SH-SY5Y (cell line): Measurements from ENCODE around the gene GDA.

Experiments
- GATA2 ChIP-seq: IDR thresholded peaks from 2 replicates; pipeline ENCODE4 v1.6.1; 2011; ENCODE audit warnings: mild to moderate bottlenecking, low read depth, low read length
- GATA3 ChIP-seq: IDR thresholded peaks from 2 replicates; pipeline ENCODE4 v1.6.1; 2011; ENCODE audit warnings: low read depth, mild to moderate bottlenecking, low read length, moderate library complexity

DNA sequence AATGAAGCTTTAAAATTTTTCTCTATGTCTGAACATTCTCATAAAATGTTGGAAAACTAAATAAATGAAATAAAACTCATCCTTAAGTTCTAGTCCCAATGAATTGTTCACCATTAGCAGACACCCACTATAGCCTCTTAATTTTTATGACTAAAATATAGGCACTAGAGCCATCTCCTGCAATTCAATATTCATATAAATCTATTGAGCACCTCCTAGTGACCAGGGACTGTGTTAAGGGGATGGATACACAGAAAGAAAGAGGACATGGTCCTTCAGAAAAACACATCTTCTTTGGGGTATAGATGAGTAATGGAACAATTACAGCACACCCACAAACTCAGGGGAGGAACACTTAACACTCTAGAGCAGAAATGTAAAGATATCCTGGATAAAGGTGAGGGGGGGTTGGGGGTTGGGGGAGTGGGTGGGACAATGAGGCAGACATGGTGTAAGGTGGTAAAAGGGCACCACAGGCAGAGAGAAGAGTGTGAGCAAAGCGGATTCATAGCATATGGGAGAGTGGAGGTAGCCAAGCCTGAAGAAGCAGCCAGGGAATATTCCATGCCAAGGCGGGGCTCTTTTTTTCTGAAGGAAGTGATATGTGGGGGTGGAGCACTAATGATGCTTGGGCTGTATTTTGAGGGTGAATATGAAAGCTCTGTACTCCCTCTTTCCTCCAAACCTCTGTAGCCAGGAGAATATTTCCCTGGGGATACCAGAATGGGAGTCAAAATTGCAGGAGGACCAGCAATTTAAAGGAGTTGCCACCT, 3.3 kb upstream of the GDA start:
- no peak for TF ChIP-seq GATA3
- no peak for TF ChIP-seq GATA2
